GM18511 (cell line): ENCODE measurements around the gene PSMD1.
"Not testable (repeated sequence)": the region's sequence is repeated elsewhere in the genome, so short reads cannot be mapped to it uniquely, and the experiment has no call there.

ENCODE experiments used
- ATAC-seq: cut with Tn5 transposase; IDR thresholded peaks from one replicate; pipeline ENCODE4 v1.9.1; 2021; ENCODE audit warnings: mild to moderate bottlenecking, moderate library complexity; ENCODE audit not compliant: unreplicated experiment

Gene PSMD1

GRCh38 chr2:231181860-231182512 lies 125.3 kb downstream of the PSMD1 start:
- peak; percentile 63 for ATAC-seq

DNA sequence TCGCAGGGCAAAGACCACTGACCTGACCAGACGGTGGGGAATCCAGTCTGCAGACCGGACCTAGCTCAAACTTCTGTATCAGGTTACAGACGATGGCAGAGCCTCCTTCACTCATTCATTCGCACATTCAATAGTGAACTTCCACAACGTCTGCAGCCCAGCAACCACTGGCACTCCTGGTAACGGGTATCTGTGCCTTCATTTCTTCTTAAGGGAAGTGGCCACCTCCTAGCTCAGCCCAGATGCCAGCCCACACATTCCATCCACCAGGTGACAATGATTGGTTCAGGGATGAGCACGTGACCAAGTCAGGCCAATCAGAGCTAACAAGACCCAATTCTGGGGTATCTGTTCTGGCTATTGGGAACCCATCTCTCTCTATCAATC lies 125.8 kb downstream of the PSMD1 start:
- no peak for ATAC-seq

GRCh38 chr2:231183851-231184250 lies 127.2 kb downstream of the PSMD1 start:
- ATAC-seq = no peak

DNA sequence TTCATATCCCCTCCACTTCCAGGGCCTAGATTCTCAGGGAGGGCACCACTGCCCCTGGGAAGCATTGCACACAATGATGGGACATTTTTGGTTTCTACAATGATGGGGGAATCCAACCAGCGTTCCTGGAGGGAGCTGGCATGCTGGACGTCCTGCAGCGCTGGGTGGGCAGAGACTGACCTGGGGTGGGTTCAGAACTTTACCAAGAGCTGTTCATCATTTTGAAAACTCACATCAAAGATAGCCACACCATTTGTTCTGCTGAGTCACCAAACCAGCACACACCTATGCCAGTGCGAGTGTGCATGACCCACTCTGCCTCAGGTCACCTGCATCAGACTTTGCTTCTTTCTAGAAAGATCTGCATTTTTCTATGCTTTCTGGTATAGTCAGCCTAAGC lies 127.7 kb downstream of the PSMD1 start:
- ATAC-seq = no peak

DNA sequence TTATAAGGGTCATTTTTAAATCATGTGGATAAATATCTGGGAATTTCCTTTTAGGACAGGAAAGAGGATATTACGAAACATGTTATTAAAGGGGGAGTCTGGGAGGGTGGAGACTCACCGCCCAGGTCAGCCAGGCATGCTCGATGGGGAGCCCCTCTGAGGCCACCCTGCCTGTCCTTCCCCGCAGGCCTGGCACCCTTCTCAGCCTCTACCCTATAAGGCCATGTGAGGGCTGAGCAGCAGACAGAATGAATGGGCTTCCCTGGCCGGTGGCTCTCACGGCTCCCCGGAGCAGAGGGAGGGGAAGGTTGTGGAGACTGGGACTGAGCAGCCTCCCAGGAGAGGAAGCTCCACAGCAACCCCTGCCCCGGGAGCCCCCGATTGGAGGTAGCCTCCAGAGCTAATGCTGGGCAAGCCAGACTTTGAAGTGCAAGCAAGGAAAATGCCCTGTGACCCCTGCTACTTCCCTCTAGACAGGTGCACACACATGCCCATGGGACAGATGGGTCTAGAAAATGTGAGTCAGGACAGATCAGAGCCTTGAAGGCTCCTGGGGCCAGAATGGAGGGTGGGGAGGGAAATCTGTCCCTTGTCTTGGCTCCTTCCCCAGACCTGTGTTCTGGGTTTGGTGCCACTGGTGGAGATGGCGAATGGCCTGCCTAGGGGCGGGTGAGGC lies 128.5 kb downstream of the PSMD1 start:
- no peak for ATAC-seq

DNA sequence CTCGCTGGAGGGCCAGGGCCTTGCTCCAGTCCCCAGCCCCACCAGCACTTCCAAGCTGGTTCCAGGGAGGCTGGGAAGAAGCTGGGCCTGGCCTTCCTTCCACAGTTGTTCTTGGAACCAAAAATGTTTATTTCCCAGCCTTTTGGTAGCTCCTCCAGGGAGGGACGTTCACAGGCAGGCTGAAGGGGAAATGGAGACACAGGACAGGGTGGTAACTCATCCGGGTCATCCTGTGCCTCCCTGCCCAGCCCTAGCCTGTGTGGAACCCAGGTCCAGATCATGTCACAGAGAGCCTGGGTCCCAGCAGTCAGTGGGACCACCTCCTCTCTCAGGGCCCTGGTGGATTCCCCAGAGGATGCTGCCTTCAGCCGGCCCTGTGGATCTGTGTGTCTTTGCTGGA lies 129.2 kb downstream of the PSMD1 start:
- ATAC-seq = no peak

DNA sequence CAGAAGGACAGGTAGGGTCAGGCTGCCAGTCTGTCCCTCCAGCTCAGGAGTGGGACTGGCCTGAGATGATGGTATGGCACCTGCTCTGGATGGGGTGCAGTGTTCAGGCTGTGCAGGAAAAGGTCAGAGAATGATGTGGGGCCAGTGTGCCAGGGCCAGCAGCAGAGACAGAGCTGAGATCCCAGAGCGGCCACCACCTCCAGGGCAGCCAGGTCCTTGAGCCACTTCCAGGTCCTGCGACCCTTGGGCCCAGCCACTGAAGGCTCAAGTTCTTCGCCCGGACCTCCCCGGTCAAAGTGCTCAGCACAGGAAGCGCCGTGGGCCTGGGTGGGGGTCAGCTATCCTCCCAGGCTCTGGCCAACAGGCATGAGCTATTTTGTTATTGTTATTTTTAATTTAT lies 129.7 kb downstream of the PSMD1 start:
- no peak for ATAC-seq

DNA sequence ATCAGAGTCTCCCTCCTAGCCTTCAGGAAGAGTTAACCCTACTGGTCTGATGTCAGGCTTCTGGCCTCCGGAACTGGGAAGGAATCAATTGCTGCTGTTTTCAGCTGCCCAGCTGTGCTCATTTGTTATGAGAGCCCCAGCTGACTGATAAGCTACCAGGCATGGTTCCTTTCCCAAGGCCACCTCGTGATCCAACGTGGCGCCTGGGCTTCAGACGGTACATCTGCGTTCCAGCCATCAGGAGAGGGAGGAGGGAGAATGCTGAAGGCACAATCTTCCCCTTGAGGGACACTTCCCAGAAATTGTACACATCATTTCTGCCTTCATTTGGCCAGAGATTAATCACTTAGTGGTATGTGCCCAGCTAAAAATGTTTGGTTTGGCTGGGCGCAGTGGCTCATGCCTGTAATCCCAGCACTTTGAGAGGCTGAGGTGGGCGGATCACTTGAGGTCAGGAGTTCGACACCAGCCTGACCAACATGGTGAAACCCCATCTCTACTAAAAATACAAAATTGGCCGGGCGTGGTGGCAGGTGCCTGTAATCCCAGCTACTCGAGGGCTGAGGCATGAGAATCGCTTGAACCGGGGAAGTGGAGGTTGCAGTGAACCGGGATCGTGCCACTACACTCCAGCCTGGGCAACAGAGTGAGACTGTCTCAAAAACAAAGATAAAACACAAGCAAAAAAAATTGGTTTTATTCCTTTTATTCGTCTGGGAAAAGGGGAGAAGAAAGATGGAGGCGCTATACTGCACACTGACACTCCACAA lies 131.3 kb downstream of the PSMD1 start:
- no peak for ATAC-seq

GRCh38 chr2:231188506-231189170 lies 132.0 kb downstream of the PSMD1 start:
- no peak for ATAC-seq

- no peak for ATAC-seq
These were observed 132.5 kb downstream of the PSMD1 start for GRCh38 chr2:231189171-231189530.

GRCh38 chr2:231189571-231190495 lies 133.2 kb downstream of the PSMD1 start:
- ATAC-seq = no peak

- no peak for ATAC-seq
These were observed 134.0 kb downstream of the PSMD1 start for GRCh38 chr2:231190531-231191197.

DNA sequence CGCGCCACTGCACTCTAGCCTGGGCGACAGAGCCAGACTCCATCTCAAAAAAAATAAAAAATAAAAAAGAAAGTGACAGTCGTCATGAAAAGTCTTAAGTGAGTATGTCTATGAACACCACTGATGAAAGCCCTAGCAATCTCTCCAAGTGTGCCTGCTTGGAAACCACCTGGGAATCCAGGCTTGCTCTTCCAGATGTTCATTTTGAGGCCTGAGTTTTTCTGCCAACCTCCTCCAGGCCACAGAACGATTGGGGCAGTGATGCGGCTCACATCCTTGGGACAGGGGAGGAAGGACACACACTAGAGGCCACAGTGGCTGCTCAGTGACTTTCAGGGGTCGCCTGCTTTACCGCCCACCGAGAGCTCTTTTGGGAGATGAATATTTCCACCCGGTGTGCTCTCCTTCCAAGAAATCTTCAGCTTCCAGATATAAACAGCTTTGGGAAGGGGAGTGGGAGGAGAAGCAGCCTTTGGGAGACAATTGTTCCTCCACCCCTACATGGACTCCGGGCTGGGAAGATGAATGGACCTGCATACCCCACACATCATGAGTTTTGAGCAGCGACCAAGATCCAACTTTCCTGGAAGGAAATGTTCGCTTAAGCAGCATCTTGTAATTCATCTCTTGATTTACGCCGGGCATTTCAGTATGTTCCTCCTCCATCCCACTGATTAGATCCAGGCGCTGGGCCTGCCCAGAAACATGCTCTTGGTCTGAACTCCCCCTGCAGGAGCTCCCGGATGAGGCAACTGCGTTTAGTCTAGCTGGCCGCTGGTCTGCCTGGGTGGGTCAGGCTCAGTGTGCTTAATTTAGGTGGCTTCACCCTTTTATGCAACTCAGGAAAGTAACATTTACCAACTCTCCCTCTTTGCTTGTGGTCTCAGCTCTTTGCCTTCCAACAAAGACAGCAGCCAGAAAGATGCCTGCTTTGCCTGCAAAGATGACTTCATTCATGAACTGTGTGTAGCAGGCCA lies 135.5 kb downstream of the PSMD1 start:
- ATAC-seq = no peak

DNA sequence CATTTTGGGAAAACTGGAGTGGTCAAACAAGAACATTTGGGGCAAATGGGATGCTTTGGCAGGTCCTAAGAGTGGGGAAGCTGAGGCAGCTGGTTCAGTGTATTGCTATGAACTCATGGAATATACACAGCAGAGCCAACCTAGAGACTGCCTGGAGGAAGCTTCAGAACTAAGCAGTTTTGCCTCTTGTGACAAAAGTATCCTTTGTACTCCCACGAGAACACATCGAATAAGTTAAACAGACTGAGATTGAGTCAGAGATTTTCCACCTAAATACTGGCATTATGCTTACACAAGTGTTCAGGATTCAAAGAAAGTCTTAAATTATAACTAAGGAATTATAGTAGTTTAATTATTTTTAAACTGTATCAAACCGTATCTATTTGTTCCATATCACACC lies 136.5 kb downstream of the PSMD1 start:
- ATAC-seq = no peak

DNA sequence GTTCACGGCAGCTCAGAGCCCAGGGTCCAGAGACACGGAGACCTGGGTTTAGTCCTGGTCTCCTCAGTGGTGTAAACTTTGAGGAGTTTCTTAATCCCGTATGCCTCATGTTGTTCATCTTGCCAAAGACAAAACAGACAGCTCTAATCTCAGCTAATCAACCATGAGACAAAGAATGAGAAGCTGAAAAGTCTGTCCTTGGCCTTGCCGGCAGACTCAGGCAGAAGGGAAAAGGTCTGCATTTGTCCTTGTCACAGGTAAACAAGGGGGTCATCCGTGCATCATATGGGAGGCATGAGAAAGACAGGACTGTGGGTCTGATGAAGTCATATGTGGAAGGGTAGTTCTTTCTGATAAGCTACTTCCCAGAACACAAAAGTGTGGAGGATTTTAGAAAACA lies 139.9 kb downstream of the PSMD1 start:
- no peak for ATAC-seq

GRCh38 chr2:231197196-231197595 lies 140.5 kb downstream of the PSMD1 start:
- not testable (repeated sequence) for ATAC-seq

- no peak for ATAC-seq
These were observed 141.1 kb downstream of the PSMD1 start for GRCh38 chr2:231197706-231198290.
